Measurements from ENCODE around the gene PLPP7.

PLPP7 gene

GRCh38 chr9:131274674-131275331 is 14.7 kb upstream of the PLPP7 start:
- no peak for DNase-seq (ENCODE audit: low spot score)
- TF ChIP-seq CTCF (IDR thresholded peaks at IDR 0.05), result no peak
- Histone ChIP-seq H3K27ac (peak overlapping the region; percentile 38 to 78), H3K4me3 (peak overlapping the region; percentile 86)

GRCh38 chr9:131275332-131276093 is 14.0 kb upstream of the PLPP7 start:
- Histone ChIP-seq H3K4me3 (peak overlapping the region; percentile 86), H3K27ac (peak overlapping the region; percentile 38 to 78)
- no peak for TF ChIP-seq CTCF (IDR thresholded peaks at IDR 0.05)
- DNase-seq (ENCODE audit: low spot score), result no peak

GRCh38 chr9:131276094-131276888 is 13.2 kb upstream of the PLPP7 start, which contains the start of gene FAM78A:
TSS of gene FAM78A (minus strand) at chr9:131276510. CDS start at chr9:131276179, 331 bp downstream.
- DNase-seq (ENCODE audit: low spot score), result no peak
- TF ChIP-seq CTCF (IDR thresholded peaks at IDR 0.05), result no peak
- peak within 1 kb of the TSS; percentile 38 to 78 for H3K27ac ChIP-seq

GRCh38 chr9:131276891-131277286 is 12.6 kb upstream of the PLPP7 start:
- peak overlapping the region; percentile 86 for H3K4me3 ChIP-seq
- DNase-seq (ENCODE audit: low spot score), result no peak
- TF ChIP-seq CTCF (IDR thresholded peaks at IDR 0.05), result no peak
- H3K27ac ChIP-seq, result peak overlapping the region in 1 of 2 donors; percentile 78

More at GRCh38 chr9:131276094-131276888, 13.2 kb upstream of the PLPP7 start, which contains the start of gene FAM78A:
- H3K4me3 ChIP-seq, result peak within 1 kb of the TSS; percentile 86

GRCh38 chr9:131277287-131277909 is 12.1 kb upstream of the PLPP7 start:
- no peak for TF ChIP-seq CTCF (IDR thresholded peaks at IDR 0.05)
- peak overlapping the region; percentile 86 for H3K4me3 ChIP-seq
- no peak for DNase-seq (ENCODE audit: low spot score)
- peak overlapping the region; percentile 3 to 78 for H3K27ac ChIP-seq

- H3K4me3 ChIP-seq, result peak overlapping the region; percentile 86
- peak overlapping the region in 1 of 2 donors; percentile 78 for H3K27ac ChIP-seq
- TF ChIP-seq CTCF (IDR thresholded peaks at IDR 0.05), result no peak
- peak; percentile 88 for DNase-seq (ENCODE audit: low spot score)
These were observed 11.4 kb upstream of the PLPP7 start for GRCh38 chr9:131277910-131278701.

Data from coronary artery (tissue), 2 donors.